Type B pancreatic cell (in vitro differentiated cells): Measurements from ENCODE around the gene INPP5A. TPM values are rescaled to one million over a fixed set of nuclear protein-coding genes. Genes with fewer than 3 reads are reported as not detected.
"Not testable (repeated sequence)": the region's sequence is repeated elsewhere in the genome, so short reads cannot be mapped to it uniquely, and the experiment has no call there.

ENCODE experiments used
- DNase-seq: peaks from one replicate; pipeline ENCODE4 v3.0.0; 2021; ENCODE audit warnings: mixed read lengths; ENCODE audit not compliant: unreplicated experiment; ENCODE audit errors: extremely low spot score
- H3K27ac Mint-ChIP-seq: 2 replicates; pipeline ENCODE4 v1.8.0; 2021; ENCODE audit warnings: mild to moderate bottlenecking, mixed read lengths
- H3K27me3 Mint-ChIP-seq: 2 replicates; pipeline ENCODE4 v1.8.0; 2021; ENCODE audit warnings: mixed read lengths
- H3K36me3 Mint-ChIP-seq: 2 replicates; pipeline ENCODE4 v1.8.0; 2021; ENCODE audit warnings: mixed read lengths
- H3K4me1 Mint-ChIP-seq: one replicate; pipeline ENCODE4 v1.8.0; 2021; ENCODE audit warnings: mixed read lengths; ENCODE audit not compliant: unreplicated experiment
- H3K4me3 Mint-ChIP-seq: 2 replicates; pipeline ENCODE4 v1.8.0; 2021; ENCODE audit warnings: mild to moderate bottlenecking, mixed read lengths
- H3K9me3 Mint-ChIP-seq: 2 replicates; pipeline ENCODE4 v1.8.0; 2021; ENCODE audit warnings: mixed read lengths
- CTCF ChIP-seq: fragments of 200-600 bp; sonication (generic); conservative IDR thresholded peaks from 2 replicates; pipeline ENCODE4 v1.5.0; 2021; ENCODE audit warnings: antibody characterized with exemption, mild to moderate bottlenecking
- total RNA-seq: library from RNA; stranded (reverse); gene quantifications from 2 replicates; pipeline ENCODE4 v1.2.1, GENCODE V29; 2021; ENCODE audit warnings: low replicate concordance

Gene INPP5A
- total RNA-seq, 1 donor from 2014 or later: 26.6 TPM

DNA sequence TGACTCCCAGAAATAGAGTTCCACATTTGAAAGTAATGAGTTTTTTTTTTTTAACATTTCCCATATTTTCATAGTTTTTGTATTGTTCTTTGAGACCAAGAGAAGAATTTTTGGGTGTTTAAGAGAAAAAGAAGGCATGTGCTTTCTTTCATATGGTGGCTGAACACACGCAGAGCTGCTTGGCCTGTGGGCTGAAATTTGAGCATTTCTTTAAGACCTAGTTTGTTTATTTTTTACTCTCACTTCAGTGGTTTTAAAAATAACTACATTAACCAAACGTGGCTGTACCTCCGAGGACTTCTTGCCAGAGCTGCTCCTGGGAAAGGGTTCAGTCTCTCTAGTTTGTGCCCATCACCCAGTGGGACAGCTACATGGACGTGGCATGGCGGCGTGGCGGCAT, 58.3 kb downstream of the INPP5A start:
- Mint-ChIP-seq H3K36me3 (peaks cover 7% of the 10 kb centered on the region), H3K27ac (no peak overlapping the region), H3K27me3 (no peaks in the 10 kb centered on the region), H3K4me3 (no peak overlapping the region), H3K9me3 (peaks cover 7% of the 10 kb centered on the region), H3K4me1 (peaks cover 44% of the 10 kb centered on the region)
- TF ChIP-seq CTCF: no peak
- no peak for DNase-seq

DNA sequence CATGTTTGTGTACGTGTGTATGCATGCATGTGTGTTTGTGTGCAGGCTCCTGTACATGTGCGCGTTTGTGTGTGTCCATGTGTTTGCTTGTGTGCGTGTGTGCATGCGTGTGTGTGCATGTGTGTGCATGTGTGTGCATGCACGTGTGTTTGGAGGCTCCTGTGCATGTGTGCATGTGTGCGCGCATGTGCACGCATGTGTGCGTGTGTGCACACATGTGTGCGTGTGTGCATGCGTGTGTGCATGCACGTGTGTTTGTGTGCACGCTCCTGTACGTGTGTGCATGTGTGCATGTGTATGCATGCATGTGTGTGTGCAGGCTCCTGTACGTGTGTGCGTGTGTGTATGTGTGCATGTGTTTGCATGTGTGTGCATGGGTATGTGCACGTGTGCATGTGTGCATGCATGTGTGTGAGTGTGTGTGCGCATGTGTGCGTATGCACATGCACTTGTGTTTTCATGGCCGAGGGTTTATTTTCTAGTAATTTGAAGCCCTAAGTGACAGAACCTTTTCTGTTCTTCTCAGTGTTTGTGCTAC, 59.2 kb downstream of the INPP5A start:
- no peak for DNase-seq
- no peak overlapping the region for H3K27ac Mint-ChIP-seq
- H3K27me3 Mint-ChIP-seq: no peaks in the 10 kb centered on the region
- TF ChIP-seq CTCF: no peak
- peaks cover 35% of the 10 kb centered on the region for H3K4me1 Mint-ChIP-seq
- H3K36me3 Mint-ChIP-seq: peaks cover 10% of the 10 kb centered on the region
- no peak overlapping the region for H3K4me3 Mint-ChIP-seq
- H3K9me3 Mint-ChIP-seq: peaks cover 7% of the 10 kb centered on the region

GRCh38 chr10:132597654-132598053, 60.1 kb downstream of the INPP5A start:
- no peak for DNase-seq
- TF ChIP-seq CTCF: no peak
- Mint-ChIP-seq H3K36me3 (peaks cover 10% of the 10 kb centered on the region), H3K27ac (no peak overlapping the region), H3K4me1 (peaks cover 38% of the 10 kb centered on the region), H3K9me3 (peaks cover 7% of the 10 kb centered on the region), H3K27me3 (no peaks in the 10 kb centered on the region), H3K4me3 (no peak overlapping the region)

GRCh38 chr10:132599023-132599618, 61.5 kb downstream of the INPP5A start:
- not testable (repeated sequence) for DNase-seq, H3K4me3 Mint-ChIP-seq, H3K9me3 Mint-ChIP-seq, H3K27me3 Mint-ChIP-seq, H3K36me3 Mint-ChIP-seq, H3K27ac Mint-ChIP-seq
- peaks cover 34% of the 10 kb centered on the region for H3K4me1 Mint-ChIP-seq

GRCh38 chr10:132599732-132600131, 62.1 kb downstream of the INPP5A start:
- Mint-ChIP-seq H3K27ac (no peak overlapping the region), H3K4me3 (no peak overlapping the region), H3K9me3 (peaks cover 7% of the 10 kb centered on the region), H3K4me1 (peaks cover 28% of the 10 kb centered on the region), H3K27me3 (no peaks in the 10 kb centered on the region), H3K36me3 (peaks cover 10% of the 10 kb centered on the region)
- DNase-seq: no peak
- TF ChIP-seq CTCF: no peak

GRCh38 chr10:132600416-132600815, 62.8 kb downstream of the INPP5A start:
- Mint-ChIP-seq H3K4me3 (no peak overlapping the region), H3K27ac (no peak overlapping the region), H3K9me3 (peaks cover 7% of the 10 kb centered on the region), H3K4me1 (peaks cover 22% of the 10 kb centered on the region), H3K27me3 (no peaks in the 10 kb centered on the region), H3K36me3 (peaks cover 10% of the 10 kb centered on the region)
- DNase-seq: no peak
- TF ChIP-seq CTCF: no peak
